ENCODE results near the gene LONP1. TPM values are rescaled to one million over a fixed set of nuclear protein-coding genes. Genes with fewer than 3 reads are reported as not detected.

The LONP1 gene
- total RNA-seq, 2 experiments from 2014 or later: 223 to 229 TPM

DNA sequence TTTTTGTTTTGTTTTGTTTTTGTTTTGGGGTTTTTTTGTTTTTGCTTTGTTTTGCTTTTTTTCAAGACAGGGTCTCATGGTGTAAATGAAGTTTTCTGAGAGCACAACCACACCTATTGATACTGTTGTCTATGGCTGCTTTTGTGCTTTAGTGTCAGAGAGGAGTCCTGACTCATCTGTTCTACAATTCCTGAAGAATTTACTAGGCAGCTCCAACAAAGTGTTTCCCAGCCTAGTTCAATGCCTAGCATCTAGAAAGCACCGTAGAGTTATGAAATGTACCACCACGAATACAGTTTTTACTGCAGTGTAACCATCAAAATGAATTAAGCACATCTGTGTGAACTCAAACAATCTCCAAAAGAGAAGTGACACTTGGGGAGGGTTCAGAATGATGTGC, 75.9 kb downstream of the LONP1 start:
- H3K36me3 Mint-ChIP-seq (ENCODE audit: low read depth): peaks cover 58% of the 10 kb centered on the region
- DNase-seq: no peak
- intact Hi-C loops (cut with micrococcal nuclease): no loop called here
- CTCF ChIA-PET: no interaction called here
- H3K4me3 Mint-ChIP-seq: no peak overlapping the region
- no peaks in the 10 kb centered on the region for H3K27me3 Mint-ChIP-seq (ENCODE audit: low read depth)
- H3K4me1 Mint-ChIP-seq (ENCODE audit: low read depth): peaks cover 15% of the 10 kb centered on the region
- H3K27ac Mint-ChIP-seq: no peak overlapping the region
- H3K9me3 Mint-ChIP-seq: no peaks in the 10 kb centered on the region

DNA sequence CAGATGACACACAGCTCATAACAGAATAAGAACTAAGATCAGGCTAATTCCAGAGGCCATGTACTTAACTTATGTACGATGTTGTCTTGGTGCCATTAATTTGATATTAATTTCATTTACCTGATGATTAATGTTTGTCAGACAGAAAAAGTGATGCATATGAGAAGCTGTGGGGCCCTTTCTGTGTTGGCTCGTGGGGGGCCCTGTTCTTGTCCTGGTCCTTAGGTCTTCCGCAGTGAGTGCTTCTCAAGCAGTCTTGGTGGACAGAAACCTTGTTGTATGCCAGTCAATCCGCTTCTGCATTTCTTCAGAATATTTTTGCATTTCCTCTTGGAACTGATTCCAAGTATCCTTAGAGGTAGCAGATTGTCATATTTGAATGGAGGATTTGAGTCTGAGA, 76.9 kb downstream of the LONP1 start:
- no peaks in the 10 kb centered on the region for H3K9me3 Mint-ChIP-seq
- intact Hi-C loops (cut with micrococcal nuclease): no loop called here
- CTCF ChIA-PET: no interaction called here
- H3K4me3 Mint-ChIP-seq: no peak overlapping the region
- no peaks in the 10 kb centered on the region for H3K27me3 Mint-ChIP-seq (ENCODE audit: low read depth)
- H3K4me1 Mint-ChIP-seq (ENCODE audit: low read depth): peaks cover 18% of the 10 kb centered on the region
- no peak overlapping the region for H3K27ac Mint-ChIP-seq
- peaks cover 53% of the 10 kb centered on the region for H3K36me3 Mint-ChIP-seq (ENCODE audit: low read depth)
- DNase-seq: no peak

DNA sequence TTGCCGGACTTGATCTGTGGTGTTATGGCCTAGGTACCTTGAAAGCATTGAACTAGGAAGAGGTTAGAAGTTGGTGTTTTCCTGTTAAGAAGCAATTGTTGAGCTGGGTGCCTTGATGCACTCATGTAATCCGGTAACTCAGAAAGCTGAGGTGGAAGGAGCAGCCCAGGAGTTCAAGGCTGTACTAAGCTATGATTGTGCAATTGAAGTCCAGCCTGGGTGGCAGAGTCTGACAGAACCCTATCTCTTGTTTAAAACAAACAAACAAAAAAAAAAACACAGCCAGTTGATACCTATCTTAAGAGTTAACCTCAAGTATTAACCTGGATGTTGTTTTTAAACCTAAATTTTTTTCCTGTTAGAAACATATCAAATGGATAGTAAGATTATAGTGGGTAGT, 77.7 kb downstream of the LONP1 start:
- Mint-ChIP-seq H3K9me3 (no peaks in the 10 kb centered on the region), H3K4me3 (no peak overlapping the region), H3K4me1 (ENCODE audit: low read depth) (peaks cover 25% of the 10 kb centered on the region), H3K27me3 (ENCODE audit: low read depth) (no peaks in the 10 kb centered on the region), H3K27ac (no peak overlapping the region), H3K36me3 (ENCODE audit: low read depth) (peaks cover 49% of the 10 kb centered on the region)
- CTCF ChIA-PET: no interaction called here
- DNase-seq: no peak
- intact Hi-C loops (cut with micrococcal nuclease): no loop called here

Other genes starting within 250 kb of the LONP1 start
- gene TINCR, start 152.2 kb downstream of the LONP1 start, total RNA-seq: 1 to 10 TPM in 1 of 2 experiments, under 1 TPM in 1; 0.83 to 1.0 TPM
- 100 to 1,000 TPM; 108 to 118 TPM for gene SAFB2, start 97.4 kb downstream of the LONP1 start, total RNA-seq
- gene SAFB, start 97.1 kb downstream of the LONP1 start, total RNA-seq: 100 to 1,000 TPM; 120 to 129 TPM
- 10 to 100 TPM; 43.3 to 44.8 TPM for gene MICOS13, start 39.6 kb downstream of the LONP1 start, total RNA-seq
- 1 to 10 TPM; 2.6 to 3.0 TPM for gene HSD11B1L, start 39.1 kb downstream of the LONP1 start, total RNA-seq
- gene RPL36, start 29.9 kb downstream of the LONP1 start, total RNA-seq: 1,000 to 10,000 TPM; 1,916 to 2,003 TPM
- gene CATSPERD, start 491 bp upstream of the LONP1 start, total RNA-seq: not detected
- 1 to 10 TPM; 1.1 to 1.5 TPM for gene PRR22, start 64.6 kb upstream of the LONP1 start, total RNA-seq
- gene DUS3L, start 71.0 kb upstream of the LONP1 start, total RNA-seq: 10 to 100 TPM; 43.1 to 45.2 TPM
- gene NRTN, start 84.9 kb upstream of the LONP1 start, total RNA-seq: under 1 TPM; 0.38 to 0.42 TPM
- not detected for gene FUT6, start 119.6 kb upstream of the LONP1 start, total RNA-seq
- gene FUT3, start 131.3 kb upstream of the LONP1 start, total RNA-seq: not detected
- gene FUT5, start 150.4 kb upstream of the LONP1 start, total RNA-seq: under 1 TPM; 0.19 to 0.30 TPM
- gene NDUFA11, start 183.6 kb upstream of the LONP1 start, total RNA-seq: 100 to 1,000 TPM; 226 to 228 TPM
- 1 to 10 TPM; 1.5 to 2.0 TPM for gene VMAC, start 184.7 kb upstream of the LONP1 start, total RNA-seq
- 1 to 10 TPM; 2.1 to 2.8 TPM for gene CAPS, start 194.1 kb upstream of the LONP1 start, total RNA-seq

Measured in activated naive CD4-positive, alpha-beta T cell treated with anti-CD3 and anti-CD28 coated beads for 36 hours (primary cell).